NCI-H146 treated with DMSO at 0.1 percent for 48 hours (cell line): ENCODE results near the gene ZNF358.

Source experiments
- DNase-seq: peaks from one replicate; lab custom pipeline; 2025; ENCODE audit not compliant: unreplicated experiment; lab: John Stamatoyannopoulos, UW

The ZNF358 gene

GRCh38 chr19:7554990-7555864 lies 39.3 kb downstream of the ZNF358 start:
- no peak for DNase-seq

- DNase-seq = no peak
Observed at GRCh38 chr19:7556696-7557315, 40.9 kb downstream of the ZNF358 start.

- DNase-seq = no peak
Observed at GRCh38 chr19:7558667-7559066, 42.8 kb downstream of the ZNF358 start.

GRCh38 chr19:7559102-7559501 lies 43.2 kb downstream of the ZNF358 start:
- no peak for DNase-seq

- DNase-seq = no peak
Observed at GRCh38 chr19:7560255-7560654, 44.4 kb downstream of the ZNF358 start.

- DNase-seq = no peak
Observed at GRCh38 chr19:7561325-7561724, 45.4 kb downstream of the ZNF358 start.

- DNase-seq = no peak
Observed at GRCh38 chr19:7562646-7563393, 46.9 kb downstream of the ZNF358 start.

GRCh38 chr19:7564866-7565265 lies 49.0 kb downstream of the ZNF358 start:
- no peak for DNase-seq

GRCh38 chr19:7565332-7565731 lies 49.4 kb downstream of the ZNF358 start:
- DNase-seq = no peak
